ENCODE measurements around the gene KSR1.
A peak's percentile ranks its signal among the peaks of the same experiment; 100 is the strongest.

KSR1 gene

DNA sequence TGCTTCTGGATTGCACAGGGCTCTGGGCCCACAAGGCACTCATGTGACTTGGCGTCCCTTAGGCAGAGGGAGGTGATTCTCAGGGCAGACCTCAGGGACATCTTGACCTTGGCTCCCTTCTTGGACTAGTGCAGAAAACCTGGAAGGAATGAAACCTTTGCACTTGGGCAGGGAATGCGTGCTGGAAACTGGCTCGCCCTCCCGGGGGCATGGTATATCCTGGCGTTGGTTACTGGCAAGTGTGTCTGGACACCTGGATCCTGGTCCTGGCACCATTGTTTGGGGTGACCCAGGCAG, 111.3 kb downstream of the KSR1 start:
- Histone ChIP-seq H3K4me2 (ENCODE audit: low read length) (no peak overlapping the region), H2BK5ac (ENCODE audit: low read length) (no peak overlapping the region), H3K36me3 (ENCODE audit: control insufficient read depth, insufficient read depth, low read length) (no peaks in the 10 kb centered on the region), H3K18ac (ENCODE audit: low read length) (no peak overlapping the region), H2AK5ac (ENCODE audit: low read length) (no peak overlapping the region), H4K8ac (ENCODE audit: low read depth, low read length) (no peak overlapping the region), H3K23ac (ENCODE audit: low read length) (no peak overlapping the region), H4K5ac (ENCODE audit: low read length) (no peak overlapping the region), H3K27me3 (ENCODE audit: insufficient read depth, low read length, poor library complexity) (no peaks in the 10 kb centered on the region), H3K27ac (ENCODE audit: low read depth, low read length) (no peak overlapping the region), H3K9ac (ENCODE audit: low read length) (no peak overlapping the region), H2BK120ac (ENCODE audit: low read depth, low read length) (no peak overlapping the region), H3K79me2 (ENCODE audit: control insufficient read depth, insufficient read depth, low read length) (peaks cover 7% of the 10 kb centered on the region), H3K4ac (ENCODE audit: low read depth, low read length) (no peak overlapping the region), H2BK15ac (replicated peaks; ENCODE audit: low read depth) (no peak overlapping the region), H3K4me1 (ENCODE audit: control insufficient read depth, low read depth, low read length) (peaks cover 26% of the 10 kb centered on the region), H3K79me1 (ENCODE audit: low read length) (peaks cover 23% of the 10 kb centered on the region), H3K4me3 (ENCODE audit: low read length) (no peak overlapping the region), H3K56ac (ENCODE audit: low read length) (no peak overlapping the region)
- WGBS (ENCODE audit: extremely low coverage, insufficient coverage, low lambda C conversion rate): no CpG with 5 or more reads among the region's 5 CpGs
- DNase-seq: no peak

DNA sequence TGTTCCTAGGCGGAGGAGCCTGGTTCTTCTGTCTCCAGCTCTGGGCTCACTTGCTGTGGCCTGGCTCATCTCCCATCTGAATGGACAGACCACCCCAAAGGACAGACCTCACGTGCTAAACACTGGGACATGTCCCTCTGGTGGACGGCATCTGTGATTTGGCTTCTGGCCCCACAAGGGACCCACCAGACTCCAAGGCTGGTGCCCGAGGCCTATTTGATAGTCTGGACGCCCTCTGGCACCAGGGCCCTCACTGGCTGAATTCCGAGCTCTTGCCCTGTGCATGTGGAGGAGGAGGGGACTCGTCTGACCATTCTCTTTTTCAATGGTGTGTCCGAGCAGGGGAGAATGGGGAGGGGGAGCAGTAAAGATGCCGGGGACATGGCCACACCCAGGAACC, 112.0 kb downstream of the KSR1 start:
- no peak overlapping the region for H3K23ac ChIP-seq (ENCODE audit: low read length)
- no peak overlapping the region for H2BK120ac ChIP-seq (ENCODE audit: low read depth, low read length)
- no peak for DNase-seq
- H4K5ac ChIP-seq (ENCODE audit: low read length): no peak overlapping the region
- H3K4ac ChIP-seq (ENCODE audit: low read depth, low read length): no peak overlapping the region
- no peak overlapping the region for H3K4me2 ChIP-seq (ENCODE audit: low read length)
- H3K9ac ChIP-seq (ENCODE audit: low read length): no peak overlapping the region
- H3K79me2 ChIP-seq (ENCODE audit: control insufficient read depth, insufficient read depth, low read length): peaks cover 7% of the 10 kb centered on the region
- no peaks in the 10 kb centered on the region for H3K36me3 ChIP-seq (ENCODE audit: control insufficient read depth, insufficient read depth, low read length)
- no peak overlapping the region for H3K18ac ChIP-seq (ENCODE audit: low read length)
- H3K79me1 ChIP-seq (ENCODE audit: low read length): peaks cover 23% of the 10 kb centered on the region
- no peak overlapping the region for H2BK5ac ChIP-seq (ENCODE audit: low read length)
- no peaks in the 10 kb centered on the region for H3K27me3 ChIP-seq (ENCODE audit: insufficient read depth, low read length, poor library complexity)
- no CpG with 5 or more reads among the region's 9 CpGs for WGBS (ENCODE audit: extremely low coverage, insufficient coverage, low lambda C conversion rate)
- no peak overlapping the region for H2BK15ac ChIP-seq (replicated peaks; ENCODE audit: low read depth)
- no peak overlapping the region for H3K27ac ChIP-seq (ENCODE audit: low read depth, low read length)
- no peak overlapping the region for H3K4me3 ChIP-seq (ENCODE audit: low read length)
- peaks cover 32% of the 10 kb centered on the region for H3K4me1 ChIP-seq (ENCODE audit: control insufficient read depth, low read depth, low read length)
- H3K56ac ChIP-seq (ENCODE audit: low read length): peak overlapping the region; percentile 37
- no peak overlapping the region for H2AK5ac ChIP-seq (ENCODE audit: low read length)
- no peak overlapping the region for H4K8ac ChIP-seq (ENCODE audit: low read depth, low read length)

DNA sequence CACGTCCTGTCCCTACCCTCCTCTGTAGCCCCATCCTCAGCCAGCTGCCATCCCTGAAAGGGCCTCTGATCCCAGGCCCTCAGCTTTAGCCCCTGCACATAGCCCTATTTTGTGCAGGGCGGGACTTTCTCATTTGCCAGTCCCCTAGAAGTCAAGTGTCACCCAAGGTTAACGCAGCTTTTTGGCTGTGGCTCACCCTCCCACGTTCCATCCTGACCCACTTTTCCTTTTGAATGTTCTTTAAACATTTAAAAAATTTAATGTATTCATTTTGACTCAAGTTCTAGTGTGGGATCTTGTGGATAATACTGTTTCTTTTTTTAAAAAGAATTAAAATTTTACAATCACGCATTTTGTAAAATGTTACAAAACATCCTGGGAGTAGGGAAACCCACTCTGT, 112.6 kb downstream of the KSR1 start:
- no peak overlapping the region for H3K4me3 ChIP-seq (ENCODE audit: low read length)
- peak overlapping the region; percentile 72 for H2AK5ac ChIP-seq (ENCODE audit: low read length)
- H4K8ac ChIP-seq (ENCODE audit: low read depth, low read length): no peak overlapping the region
- no peak overlapping the region for H2BK5ac ChIP-seq (ENCODE audit: low read length)
- H3K36me3 ChIP-seq (ENCODE audit: control insufficient read depth, insufficient read depth, low read length): no peaks in the 10 kb centered on the region
- H3K4ac ChIP-seq (ENCODE audit: low read depth, low read length): no peak overlapping the region
- H3K23ac ChIP-seq (ENCODE audit: low read length): no peak overlapping the region
- H3K4me1 ChIP-seq (ENCODE audit: control insufficient read depth, low read depth, low read length): peaks cover 36% of the 10 kb centered on the region
- H2BK15ac ChIP-seq (replicated peaks; ENCODE audit: low read depth): no peak overlapping the region
- peak overlapping the region; percentile 37 for H3K56ac ChIP-seq (ENCODE audit: low read length)
- H3K79me2 ChIP-seq (ENCODE audit: control insufficient read depth, insufficient read depth, low read length): peaks cover 7% of the 10 kb centered on the region
- H3K18ac ChIP-seq (ENCODE audit: low read length): peak overlapping the region; percentile 5
- H3K27ac ChIP-seq (ENCODE audit: low read depth, low read length): peak overlapping the region; percentile 25
- no peak overlapping the region for H3K4me2 ChIP-seq (ENCODE audit: low read length)
- H2BK120ac ChIP-seq (ENCODE audit: low read depth, low read length): no peak overlapping the region
- H4K5ac ChIP-seq (ENCODE audit: low read length): no peak overlapping the region
- peaks cover 20% of the 10 kb centered on the region for H3K79me1 ChIP-seq (ENCODE audit: low read length)
- peak overlapping the region; percentile 36 for H3K9ac ChIP-seq (ENCODE audit: low read length)
- DNase-seq: no peak
- WGBS (ENCODE audit: extremely low coverage, insufficient coverage, low lambda C conversion rate): no CpG with 5 or more reads among the region's 5 CpGs
- H3K27me3 ChIP-seq (ENCODE audit: insufficient read depth, low read length, poor library complexity): no peaks in the 10 kb centered on the region

DNA sequence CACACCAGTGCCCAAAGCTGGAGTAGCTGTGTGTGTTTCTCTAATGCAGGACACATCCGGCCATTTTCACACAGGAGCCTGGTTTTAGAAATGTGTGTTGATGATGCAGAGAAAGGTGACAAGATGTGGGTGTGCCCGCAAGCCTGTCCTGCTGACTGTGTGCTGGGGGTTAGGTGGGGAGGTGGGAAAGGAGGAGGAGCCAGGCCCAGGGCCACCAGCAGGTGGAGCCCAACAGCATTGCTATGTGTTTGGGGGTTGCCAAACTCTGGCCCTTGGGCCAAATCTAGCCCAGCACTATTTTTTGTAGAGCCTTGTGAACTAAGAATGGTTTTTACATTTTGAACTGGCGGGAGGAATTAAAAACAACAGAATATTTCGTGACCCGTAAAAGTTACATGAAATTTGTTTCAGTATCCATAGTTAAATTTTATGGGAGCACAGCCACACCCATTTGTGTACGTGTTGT, 113.0 kb downstream of the KSR1 start:
- no peak overlapping the region for H2BK5ac ChIP-seq (ENCODE audit: low read length)
- H4K5ac ChIP-seq (ENCODE audit: low read length): no peak overlapping the region
- no peaks in the 10 kb centered on the region for H3K27me3 ChIP-seq (ENCODE audit: insufficient read depth, low read length, poor library complexity)
- H3K4me2 ChIP-seq (ENCODE audit: low read length): no peak overlapping the region
- H2AK5ac ChIP-seq (ENCODE audit: low read length): peak overlapping the region; percentile 80
- no peak overlapping the region for H3K4me3 ChIP-seq (ENCODE audit: low read length)
- peaks cover 7% of the 10 kb centered on the region for H3K79me2 ChIP-seq (ENCODE audit: control insufficient read depth, insufficient read depth, low read length)
- DNase-seq: peak; percentile 93
- no peak overlapping the region for H3K23ac ChIP-seq (ENCODE audit: low read length)
- H3K4ac ChIP-seq (ENCODE audit: low read depth, low read length): no peak overlapping the region
- H4K8ac ChIP-seq (ENCODE audit: low read depth, low read length): no peak overlapping the region
- H2BK15ac ChIP-seq (replicated peaks; ENCODE audit: low read depth): no peak overlapping the region
- H3K9ac ChIP-seq (ENCODE audit: low read length): peak overlapping the region; percentile 25
- H3K56ac ChIP-seq (ENCODE audit: low read length): peak overlapping the region; percentile 61
- no peaks in the 10 kb centered on the region for H3K36me3 ChIP-seq (ENCODE audit: control insufficient read depth, insufficient read depth, low read length)
- no peak overlapping the region for H3K18ac ChIP-seq (ENCODE audit: low read length)
- no CpG with 5 or more reads among the region's 6 CpGs for WGBS (ENCODE audit: extremely low coverage, insufficient coverage, low lambda C conversion rate)
- peaks cover 19% of the 10 kb centered on the region for H3K79me1 ChIP-seq (ENCODE audit: low read length)
- no peak overlapping the region for H2BK120ac ChIP-seq (ENCODE audit: low read depth, low read length)
- H3K27ac ChIP-seq (ENCODE audit: low read depth, low read length): no peak overlapping the region
- H3K4me1 ChIP-seq (ENCODE audit: control insufficient read depth, low read depth, low read length): peaks cover 39% of the 10 kb centered on the region

DNA sequence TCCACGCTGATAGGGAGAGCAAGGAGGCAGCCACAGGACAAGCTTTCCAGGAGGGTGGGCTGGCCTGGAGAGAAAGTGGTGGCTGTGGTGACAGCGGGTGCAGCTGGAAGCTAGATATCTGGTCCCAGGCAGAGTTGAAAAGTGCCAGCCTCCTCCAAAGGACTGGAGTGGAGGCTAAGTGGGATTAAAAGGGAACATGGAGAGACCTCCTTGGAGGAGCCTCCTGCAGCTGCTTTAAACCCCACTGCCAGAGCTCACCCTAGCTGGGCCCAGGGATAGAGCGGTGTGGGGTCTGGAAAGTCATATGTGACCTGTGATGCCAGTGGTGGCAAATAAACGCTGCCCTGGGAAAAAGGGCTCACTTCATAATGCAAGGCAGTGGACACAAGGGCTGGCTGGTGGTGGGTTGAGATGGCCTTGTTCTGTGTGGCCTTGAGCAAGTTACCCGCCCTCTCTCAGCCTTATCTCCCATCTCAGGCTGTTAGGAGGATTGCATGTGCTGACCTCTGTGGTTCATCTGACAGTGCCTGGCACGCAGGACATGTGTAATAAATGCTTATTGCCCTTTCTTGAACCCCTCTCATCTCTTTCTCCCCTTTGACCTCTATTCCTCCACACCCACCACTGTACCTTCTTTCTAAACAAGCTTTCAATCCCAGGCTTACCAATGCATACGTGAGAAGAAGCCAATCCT, 113.8 kb downstream of the KSR1 start:
- H3K36me3 ChIP-seq (ENCODE audit: control insufficient read depth, insufficient read depth, low read length): no peaks in the 10 kb centered on the region
- H4K8ac ChIP-seq (ENCODE audit: low read depth, low read length): no peak overlapping the region
- no peak overlapping the region for H4K5ac ChIP-seq (ENCODE audit: low read length)
- H3K9ac ChIP-seq (ENCODE audit: low read length): peak overlapping the region; percentile 25
- peaks cover 18% of the 10 kb centered on the region for H3K79me1 ChIP-seq (ENCODE audit: low read length)
- H3K4me2 ChIP-seq (ENCODE audit: low read length): no peak overlapping the region
- H3K4me1 ChIP-seq (ENCODE audit: control insufficient read depth, low read depth, low read length): peaks cover 46% of the 10 kb centered on the region
- H3K23ac ChIP-seq (ENCODE audit: low read length): no peak overlapping the region
- no CpG with 5 or more reads among the region's 7 CpGs for WGBS (ENCODE audit: extremely low coverage, insufficient coverage, low lambda C conversion rate)
- H3K27me3 ChIP-seq (ENCODE audit: insufficient read depth, low read length, poor library complexity): no peaks in the 10 kb centered on the region
- no peak overlapping the region for H3K4me3 ChIP-seq (ENCODE audit: low read length)
- peak overlapping the region; percentile 42 for H3K18ac ChIP-seq (ENCODE audit: low read length)
- no peak for DNase-seq
- no peak overlapping the region for H3K27ac ChIP-seq (ENCODE audit: low read depth, low read length)
- H2AK5ac ChIP-seq (ENCODE audit: low read length): peak overlapping the region; percentile 80
- peak overlapping the region; percentile 69 for H3K56ac ChIP-seq (ENCODE audit: low read length)
- H2BK120ac ChIP-seq (ENCODE audit: low read depth, low read length): no peak overlapping the region
- peaks cover 7% of the 10 kb centered on the region for H3K79me2 ChIP-seq (ENCODE audit: control insufficient read depth, insufficient read depth, low read length)
- H2BK5ac ChIP-seq (ENCODE audit: low read length): peak overlapping the region; percentile 9
- H2BK15ac ChIP-seq (replicated peaks; ENCODE audit: low read depth): no peak overlapping the region
- no peak overlapping the region for H3K4ac ChIP-seq (ENCODE audit: low read depth, low read length)

DNA sequence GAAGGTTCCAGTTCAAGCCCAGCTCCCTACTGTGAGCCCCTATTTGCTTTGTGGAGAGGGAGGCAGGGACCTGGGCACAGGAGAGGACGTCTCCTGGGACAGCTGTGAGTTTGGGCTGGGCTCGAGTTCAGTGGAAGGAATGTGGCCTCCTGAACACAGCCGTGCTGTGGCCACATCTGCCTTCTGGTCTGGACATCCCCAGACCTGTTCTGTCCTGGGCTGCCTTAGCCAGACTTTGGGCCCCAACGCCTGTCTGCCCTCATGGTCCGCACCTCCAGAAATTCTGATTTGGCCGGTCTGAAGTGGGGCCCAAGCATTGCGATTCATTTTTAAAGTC, 114.3 kb downstream of the KSR1 start:
- Histone ChIP-seq H3K18ac (ENCODE audit: low read length) (peak overlapping the region; percentile 42), H3K56ac (ENCODE audit: low read length) (peak overlapping the region; percentile 69), H3K4me2 (ENCODE audit: low read length) (no peak overlapping the region), H2AK5ac (ENCODE audit: low read length) (peak overlapping the region; percentile 76), H3K23ac (ENCODE audit: low read length) (no peak overlapping the region), H2BK5ac (ENCODE audit: low read length) (peak overlapping the region; percentile 9), H4K5ac (ENCODE audit: low read length) (no peak overlapping the region), H3K4me3 (ENCODE audit: low read length) (no peak overlapping the region), H4K8ac (ENCODE audit: low read depth, low read length) (no peak overlapping the region), H3K27ac (ENCODE audit: low read depth, low read length) (no peak overlapping the region), H2BK15ac (replicated peaks; ENCODE audit: low read depth) (no peak overlapping the region), H3K4me1 (ENCODE audit: control insufficient read depth, low read depth, low read length) (peaks cover 51% of the 10 kb centered on the region), H3K36me3 (ENCODE audit: control insufficient read depth, insufficient read depth, low read length) (no peaks in the 10 kb centered on the region), H3K79me1 (ENCODE audit: low read length) (peaks cover 18% of the 10 kb centered on the region), H2BK120ac (ENCODE audit: low read depth, low read length) (no peak overlapping the region), H3K79me2 (ENCODE audit: control insufficient read depth, insufficient read depth, low read length) (peaks cover 7% of the 10 kb centered on the region), H3K27me3 (ENCODE audit: insufficient read depth, low read length, poor library complexity) (no peaks in the 10 kb centered on the region), H3K9ac (ENCODE audit: low read length) (peak overlapping the region; percentile 4), H3K4ac (ENCODE audit: low read depth, low read length) (peak overlapping the region; percentile 59)
- DNase-seq: no peak
- WGBS (ENCODE audit: extremely low coverage, insufficient coverage, low lambda C conversion rate): no CpG with 5 or more reads among the region's 7 CpGs
